8988T (cell line): ENCODE measurements around the gene ATG10.
"Not testable (repeated sequence)": the region's sequence is repeated elsewhere in the genome, so short reads cannot be mapped to it uniquely, and the experiment has no call there.

Experiments
- DNase-seq: peaks from one replicate; pipeline ENCODE4 v3.0.0; 2011

ATG10 gene

DNA sequence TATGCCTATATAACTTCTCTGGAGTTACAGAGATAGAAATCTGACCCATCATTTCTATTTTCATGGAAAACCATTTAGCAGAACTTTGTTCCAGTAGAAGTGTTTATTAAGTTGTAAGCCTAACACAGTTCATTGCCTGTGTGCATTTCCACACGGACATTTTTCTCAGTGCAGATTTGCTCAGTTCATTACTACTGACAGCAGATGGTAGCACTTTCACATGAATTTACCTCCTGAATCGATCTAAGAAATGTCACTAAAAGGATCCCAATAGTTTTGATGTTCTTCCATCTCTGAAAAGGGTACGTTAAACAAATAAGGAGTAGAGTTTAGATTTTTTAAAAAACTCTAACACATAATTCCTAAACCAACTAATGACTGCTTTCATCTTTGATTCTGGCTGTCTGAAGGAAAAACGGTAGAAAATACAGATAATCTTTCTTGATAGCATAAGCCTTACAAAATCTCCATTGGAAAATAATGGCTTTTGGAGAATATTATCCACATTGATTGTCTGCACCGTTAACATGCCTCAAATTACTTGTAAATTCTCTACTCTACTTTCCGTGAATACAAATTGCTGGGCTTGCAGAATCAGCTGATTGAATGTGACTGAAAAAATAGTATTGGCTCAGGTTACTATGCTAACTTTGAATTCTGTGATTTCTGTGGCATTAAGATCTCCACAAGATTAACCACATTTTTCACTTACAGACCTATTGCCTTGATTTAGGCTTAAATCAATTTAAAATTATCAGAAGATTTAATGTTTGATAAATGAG is 273.2 kb downstream of the ATG10 start:
- DNase-seq, result no peak

- DNase-seq, result no peak
Observed at GRCh38 chr5:82246960-82247574, 275.2 kb downstream of the ATG10 start.

DNA sequence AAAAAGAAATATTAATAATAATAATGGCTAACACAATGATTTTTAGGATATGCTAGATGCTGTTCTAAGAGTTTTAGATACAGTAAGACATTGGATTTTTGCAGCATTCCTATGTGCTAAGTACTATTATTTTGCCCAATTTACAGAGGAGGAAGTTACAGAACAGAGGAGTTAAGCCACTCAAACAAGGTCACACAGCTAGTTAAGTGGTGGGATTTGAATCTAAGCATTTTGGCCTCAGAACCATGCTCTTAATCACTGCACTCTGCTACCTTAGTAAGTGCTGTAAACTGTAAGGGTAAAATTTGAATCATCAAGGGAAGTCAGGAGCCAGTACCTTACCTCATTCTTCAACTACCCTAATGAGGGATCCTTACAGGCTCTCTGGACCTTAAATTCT is 280.9 kb downstream of the ATG10 start:
- no peak for DNase-seq

DNA sequence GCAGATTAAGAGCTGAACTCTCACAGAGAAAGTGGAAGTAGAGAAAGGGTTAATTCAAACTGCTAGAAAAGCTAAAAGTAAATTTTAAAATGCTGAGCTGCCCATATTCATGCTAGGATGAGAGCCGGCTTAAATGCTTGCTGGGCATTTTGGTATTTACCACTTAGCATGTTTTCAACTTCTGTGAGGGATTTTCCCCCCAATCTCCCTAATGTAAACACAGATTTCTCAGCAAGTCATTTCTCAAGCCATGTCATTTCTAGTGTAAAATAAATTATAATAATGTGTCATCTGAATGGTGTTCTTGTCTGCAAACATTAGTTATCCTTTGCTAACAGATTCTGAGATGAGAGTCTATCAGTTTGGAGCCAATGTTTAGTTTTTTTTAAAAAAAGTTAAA is 284.0 kb downstream of the ATG10 start:
- no peak for DNase-seq

DNA sequence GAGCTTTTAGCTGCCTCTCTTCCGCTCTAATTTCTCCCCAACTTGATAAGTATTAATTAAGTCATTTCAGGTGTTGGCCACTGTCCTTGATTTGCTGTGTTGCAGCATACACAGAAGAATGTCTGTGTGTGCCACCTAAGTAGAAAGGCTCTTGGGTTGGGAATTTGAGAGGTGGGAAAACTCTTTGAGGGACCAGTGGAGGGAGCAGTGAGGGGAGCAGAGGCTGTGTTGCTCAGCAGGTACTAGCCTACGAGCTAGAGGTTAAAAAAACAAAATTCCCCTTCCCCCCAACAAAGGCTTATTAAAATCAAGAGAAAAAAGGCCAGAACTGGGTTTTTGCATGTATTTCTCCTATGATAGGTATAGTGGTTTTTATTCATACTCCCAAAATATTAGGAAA is 285.4 kb downstream of the ATG10 start:
- no peak for DNase-seq

- no peak for DNase-seq
Observed at GRCh38 chr5:82257729-82258128, 285.9 kb downstream of the ATG10 start.

DNA sequence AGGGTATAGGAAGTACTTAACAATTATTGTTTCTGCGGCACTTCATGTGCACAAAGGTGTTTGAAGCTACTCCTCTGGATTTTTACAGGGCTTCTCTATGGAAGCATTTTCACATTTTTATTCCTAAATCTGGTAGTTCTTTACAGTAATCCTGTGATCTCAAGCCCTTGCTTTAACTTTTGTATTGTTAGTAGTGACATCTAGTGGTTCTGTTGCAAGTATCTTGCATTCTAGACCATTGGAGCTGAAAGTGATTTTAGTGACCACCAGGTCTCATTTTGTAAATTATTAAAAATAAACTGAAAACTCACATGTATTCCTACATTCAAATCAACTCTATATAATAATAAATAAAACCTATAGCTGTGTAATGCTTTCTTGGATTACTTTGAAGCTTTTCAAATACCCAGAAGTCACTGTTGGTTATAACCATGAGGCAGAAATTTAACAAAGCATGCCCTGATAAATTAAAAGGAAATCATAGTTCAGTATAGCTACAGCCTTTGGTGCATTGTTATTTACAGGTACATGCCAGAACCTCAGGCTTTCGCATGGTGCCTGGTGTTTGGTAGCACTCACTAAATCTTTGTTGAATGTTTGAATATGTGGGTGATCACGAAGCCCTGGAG is 287.5 kb downstream of the ATG10 start:
- DNase-seq, result no peak

DNA sequence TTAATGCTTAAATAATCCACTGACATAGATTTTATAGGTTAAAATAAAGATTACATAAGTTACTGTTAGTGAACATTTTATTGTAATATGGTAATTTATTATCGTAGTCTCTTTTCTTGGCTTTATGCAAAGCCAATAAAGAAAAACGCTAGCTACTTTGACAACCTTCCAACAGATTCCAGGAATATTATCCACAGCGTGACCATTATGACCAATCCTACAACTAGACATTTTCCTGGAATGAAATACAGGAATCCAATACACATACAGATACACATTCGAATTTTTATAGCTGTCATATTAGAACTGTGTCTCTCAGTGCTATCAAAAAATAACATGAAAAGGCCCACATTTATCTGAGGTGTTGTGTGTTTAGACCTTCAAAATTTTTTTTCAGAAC is 293.2 kb downstream of the ATG10 start:
- DNase-seq, result no peak

- DNase-seq, result not testable (repeated sequence)
Observed at GRCh38 chr5:82267297-82267933, 295.6 kb downstream of the ATG10 start.

DNA sequence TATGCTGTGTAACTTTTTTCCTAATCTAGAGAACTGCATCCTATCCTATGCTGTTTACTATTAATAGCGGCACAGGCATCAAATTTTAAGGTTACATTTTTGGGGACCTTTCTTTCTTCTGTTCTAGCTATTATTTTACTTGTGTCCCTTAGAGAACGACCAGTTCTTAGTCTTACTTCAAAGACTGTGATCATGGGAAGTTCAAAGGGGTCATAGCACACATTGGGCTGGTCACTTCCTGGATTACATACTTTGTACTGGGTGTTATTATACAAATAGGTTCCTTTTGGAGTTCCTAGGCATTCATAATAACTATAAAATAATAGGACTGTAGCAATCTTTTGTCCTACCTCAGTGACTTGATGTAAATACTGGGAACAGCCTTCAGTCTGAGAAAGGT is 297.5 kb downstream of the ATG10 start:
- DNase-seq, result not testable (repeated sequence)

DNA sequence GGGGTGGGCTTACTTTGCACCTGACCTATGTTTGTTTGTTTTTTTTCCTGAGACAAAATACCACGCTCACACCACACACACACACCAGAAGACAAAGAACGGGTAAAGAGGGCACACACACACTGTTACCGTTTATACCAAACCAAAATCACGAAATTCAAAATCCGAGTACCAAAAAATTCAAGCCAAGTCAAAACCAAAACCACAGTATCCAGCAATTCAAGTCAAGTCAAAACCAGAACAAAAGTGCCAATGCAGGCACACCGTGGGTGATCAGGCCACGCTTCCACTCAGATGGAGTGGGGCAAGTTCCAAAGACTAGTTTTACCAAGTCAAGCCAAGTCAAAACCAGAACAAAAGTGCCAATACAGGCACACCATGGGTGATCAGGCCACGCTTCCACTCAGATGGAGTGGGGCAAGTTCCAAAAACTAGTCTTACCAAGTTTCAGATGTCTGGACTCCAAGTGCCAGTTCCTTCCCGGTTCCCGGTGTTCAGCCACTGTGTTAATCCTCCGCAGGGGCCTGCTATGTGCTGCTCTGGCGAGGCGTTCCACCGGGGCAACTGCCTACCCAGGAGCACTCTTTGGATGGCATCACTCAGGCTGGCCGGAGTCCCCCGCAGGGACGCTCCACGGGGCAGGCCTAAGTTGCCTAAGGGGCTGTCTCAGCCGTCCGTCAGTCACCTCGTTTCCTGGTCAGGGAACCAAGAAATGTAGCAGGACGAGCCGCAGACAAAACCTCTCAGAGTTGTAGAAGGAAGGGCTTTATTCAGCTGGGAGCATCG is 300.9 kb downstream of the ATG10 start:
- DNase-seq, result not testable (repeated sequence)

DNA sequence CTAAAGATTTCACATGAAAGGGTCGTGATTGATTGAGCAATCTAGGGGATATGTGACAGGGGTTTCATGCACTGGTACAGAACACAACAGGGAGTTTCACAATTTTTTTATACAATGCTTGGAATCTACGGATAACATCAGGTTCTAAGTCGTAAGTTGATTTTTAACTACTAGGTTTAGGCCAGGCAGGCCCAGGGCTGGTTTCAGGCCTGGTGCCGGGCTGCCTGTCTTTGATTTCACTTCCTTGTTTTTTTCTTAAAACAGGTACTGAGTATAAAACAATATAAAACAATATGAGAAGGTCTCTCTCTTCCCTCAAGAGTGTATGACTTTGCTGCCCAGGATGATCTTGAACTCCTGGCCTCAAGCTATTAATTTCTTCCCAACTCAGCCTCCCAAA is 301.6 kb downstream of the ATG10 start:
- not testable (repeated sequence) for DNase-seq

GRCh38 chr5:82274343-82275211 is 302.8 kb downstream of the ATG10 start:
- no peak for DNase-seq

GRCh38 chr5:82275216-82275664 is 303.4 kb downstream of the ATG10 start:
- no peak for DNase-seq

DNA sequence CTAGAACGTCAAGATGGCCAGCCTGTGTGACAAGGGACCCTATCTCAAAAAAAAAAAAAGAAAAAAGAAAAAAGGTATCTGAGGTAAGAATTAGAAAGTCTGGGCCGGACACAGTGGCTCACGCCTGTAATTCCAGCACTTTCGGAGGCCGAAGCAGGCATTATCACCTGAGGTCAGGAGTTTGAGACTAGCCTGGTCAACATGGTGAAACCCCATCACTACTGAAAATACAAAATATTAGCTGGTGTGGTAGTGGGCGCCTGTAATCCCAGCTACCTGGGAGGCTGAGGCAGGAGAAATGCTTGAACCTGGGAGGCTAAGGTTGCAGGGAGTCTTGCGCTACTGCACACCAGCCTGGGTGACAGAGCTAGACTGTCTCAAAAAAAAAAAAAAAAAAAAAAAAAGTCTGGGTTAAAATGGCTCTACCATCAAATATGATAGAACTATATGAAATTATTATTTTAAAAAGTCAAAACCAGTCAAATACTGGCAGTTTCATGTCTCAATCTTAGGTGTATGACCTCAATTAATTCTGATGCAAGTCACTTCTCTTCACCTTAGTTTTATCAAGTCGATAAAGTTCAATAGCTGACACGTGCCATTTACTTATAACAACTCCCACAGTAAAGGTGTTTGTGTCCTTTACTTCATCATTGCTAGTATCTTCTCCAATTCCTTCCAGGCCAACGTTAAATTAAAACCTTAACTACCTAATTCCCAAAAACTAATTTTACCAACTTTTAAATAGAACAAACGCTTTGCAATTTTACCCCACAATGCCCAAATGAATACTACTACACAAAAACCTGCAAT is 305.2 kb downstream of the ATG10 start:
- DNase-seq, result no peak

DNA sequence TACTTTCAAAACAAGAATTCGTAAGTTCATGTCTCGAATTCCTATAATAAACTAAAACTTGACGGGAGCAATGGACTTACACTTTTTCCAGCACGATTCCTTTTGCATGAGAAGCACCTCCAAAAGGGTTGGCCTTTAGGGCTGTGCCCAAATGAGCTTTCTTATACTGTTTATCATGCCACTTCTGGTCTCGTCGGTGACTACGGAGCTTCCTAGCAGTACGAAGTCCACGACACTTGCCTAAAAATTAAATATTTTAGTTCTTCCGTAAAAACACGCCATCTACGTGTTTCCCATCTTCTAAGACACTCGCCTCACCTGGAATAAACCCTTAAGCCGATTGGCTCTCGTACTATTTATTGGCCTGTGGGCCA is 305.8 kb downstream of the ATG10 start:
- no peak for DNase-seq

GRCh38 chr5:82277987-82278710 is 306.3 kb downstream of the ATG10 start, which contains the start of gene RPS23:
TSS of gene RPS23 (minus strand) at chr5:82278354. CDS start at chr5:82278323, 31 bp downstream.
- peak; percentile 41 for DNase-seq

- DNase-seq, result no peak
Observed at GRCh38 chr5:82278711-82279370, 307.0 kb downstream of the ATG10 start.

DNA sequence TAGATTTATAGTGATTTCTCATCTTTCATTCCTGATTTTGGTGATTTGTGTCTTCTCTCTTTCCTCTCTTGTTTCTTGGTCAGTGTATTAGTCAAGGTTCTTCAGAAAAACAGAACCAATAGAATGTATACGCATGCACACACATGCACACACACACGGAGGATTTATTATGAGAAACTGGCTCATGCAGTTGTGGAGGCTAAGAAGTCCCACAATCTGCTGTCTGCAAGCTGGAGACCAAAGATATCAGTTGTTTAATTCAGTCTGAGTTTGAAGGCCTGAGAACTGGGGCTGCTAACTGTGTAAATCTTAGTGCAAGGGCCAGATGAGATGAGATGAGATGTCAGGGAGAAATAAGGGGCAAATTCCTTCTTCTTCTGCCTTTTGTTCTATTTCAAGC is 312.1 kb downstream of the ATG10 start:
- DNase-seq, result no peak

DNA sequence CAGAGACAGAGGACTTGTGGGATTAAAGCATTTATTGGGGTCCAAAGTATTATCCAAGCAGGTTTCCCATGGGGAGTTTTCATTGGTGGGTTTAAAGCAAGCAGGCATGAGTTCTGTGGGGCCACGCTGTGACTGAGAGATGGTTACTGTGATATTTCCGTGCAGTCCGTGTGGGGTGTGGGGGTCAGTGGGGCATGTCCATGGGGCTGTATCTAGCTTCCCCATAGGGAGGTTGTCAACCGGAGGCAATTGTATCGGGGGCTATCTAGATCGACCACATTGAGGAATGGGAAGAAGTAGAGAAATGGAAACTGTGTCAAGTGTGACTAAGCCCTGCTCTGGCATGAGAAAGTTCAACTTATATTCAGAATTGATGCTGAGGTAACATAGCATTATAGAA is 313.4 kb downstream of the ATG10 start:
- no peak for DNase-seq
